Stimulated activated effector memory CD8-positive, alpha-beta T cell treated with anti-CD3 and anti-CD28 coated beads, Interleukin-12 subunit alpha, Interleukin-12 subunit beta, amount 100 ng/mL, for 72 hours (primary cell): ENCODE measurements around the gene LCN10.

Source experiments
- ATAC-seq: fragments of 150-1000 bp; cut with Tn5 transposase; 2 replicates; pipeline ENCODE4 v1.10.0; 2021
- DNase-seq, 2 donors: peaks; one replicate each; pipeline ENCODE4 v3.0.0; 2021 to 2022; ENCODE audit warnings: low spot score in 2 of 2
- H3K27ac Mint-ChIP-seq: one replicate; pipeline ENCODE4 v1.8.0; 2022; ENCODE audit warnings: mild to moderate bottlenecking, mixed read lengths
- H3K36me3 Mint-ChIP-seq: one replicate; pipeline ENCODE4 v1.8.0; 2022; ENCODE audit warnings: mild to moderate bottlenecking, mixed read lengths
- H3K4me1 Mint-ChIP-seq: one replicate; pipeline ENCODE4 v1.8.0; 2022; ENCODE audit warnings: mixed read lengths
- H3K4me3 Mint-ChIP-seq: one replicate; pipeline ENCODE4 v1.8.0; 2022; ENCODE audit warnings: mild to moderate bottlenecking, mixed read lengths
- H3K9me3 Mint-ChIP-seq: one replicate; pipeline ENCODE4 v1.8.0; 2022; ENCODE audit warnings: mixed read lengths

LCN10 gene

GRCh38 chr9:136751244-136751643, 8.5 kb upstream of the LCN10 start:
- Mint-ChIP-seq H3K9me3 (peaks cover 13% of the 10 kb centered on the region), H3K36me3 (no peaks in the 10 kb centered on the region), H3K4me3 (no peak overlapping the region), H3K27ac (no peak overlapping the region), H3K4me1 (no peaks in the 10 kb centered on the region)
- no peak for ATAC-seq
- no peak for DNase-seq

DNA sequence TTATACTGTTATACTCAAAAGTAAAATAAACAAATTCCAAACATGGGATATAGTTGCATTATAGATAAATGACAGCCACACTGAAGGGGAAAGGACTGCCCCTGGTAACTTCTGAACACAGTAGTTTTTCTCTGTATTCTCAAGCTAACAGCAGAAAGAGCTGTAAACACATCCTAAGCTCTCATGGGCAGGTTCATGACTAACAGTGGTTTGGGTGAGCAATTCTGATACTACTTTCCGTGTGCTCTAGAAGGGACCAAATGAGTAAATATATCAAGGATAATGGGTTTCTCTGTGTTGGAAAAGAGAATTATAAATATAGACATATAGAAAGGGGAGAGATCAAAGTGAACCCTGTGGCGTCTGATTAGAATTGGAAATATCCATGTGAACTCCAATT, 7.8 kb upstream of the LCN10 start:
- no peaks in the 10 kb centered on the region for H3K4me1 Mint-ChIP-seq
- no peak overlapping the region for H3K4me3 Mint-ChIP-seq
- H3K27ac Mint-ChIP-seq = no peak overlapping the region
- H3K9me3 Mint-ChIP-seq = peaks cover 13% of the 10 kb centered on the region
- peak; percentile 92 for ATAC-seq
- H3K36me3 Mint-ChIP-seq = no peaks in the 10 kb centered on the region
- DNase-seq = no peak

GRCh38 chr9:136748666-136749611, 6.2 kb upstream of the LCN10 start:
- Mint-ChIP-seq H3K4me1 (no peaks in the 10 kb centered on the region), H3K4me3 (no peak overlapping the region), H3K27ac (no peak overlapping the region), H3K9me3 (peaks cover 13% of the 10 kb centered on the region), H3K36me3 (no peaks in the 10 kb centered on the region)
- no peak for ATAC-seq
- DNase-seq = no peak

- H3K4me1 Mint-ChIP-seq = no peaks in the 10 kb centered on the region
- no peak for DNase-seq
- H3K9me3 Mint-ChIP-seq = peaks cover 13% of the 10 kb centered on the region
- ATAC-seq = no peak
- no peak within 1 kb of the TSS for H3K27ac Mint-ChIP-seq
- H3K4me3 Mint-ChIP-seq = no peak within 1 kb of the TSS
- no peaks in the 10 kb centered on the region for H3K36me3 Mint-ChIP-seq
Observed at GRCh38 chr9:136748201-136748600, 5.5 kb upstream of the LCN10 start, which contains the start of gene LCN6. LCN6 (minus strand) TSS chr9:136748525; CDS start chr9:136748483, 42 bp downstream.

DNA sequence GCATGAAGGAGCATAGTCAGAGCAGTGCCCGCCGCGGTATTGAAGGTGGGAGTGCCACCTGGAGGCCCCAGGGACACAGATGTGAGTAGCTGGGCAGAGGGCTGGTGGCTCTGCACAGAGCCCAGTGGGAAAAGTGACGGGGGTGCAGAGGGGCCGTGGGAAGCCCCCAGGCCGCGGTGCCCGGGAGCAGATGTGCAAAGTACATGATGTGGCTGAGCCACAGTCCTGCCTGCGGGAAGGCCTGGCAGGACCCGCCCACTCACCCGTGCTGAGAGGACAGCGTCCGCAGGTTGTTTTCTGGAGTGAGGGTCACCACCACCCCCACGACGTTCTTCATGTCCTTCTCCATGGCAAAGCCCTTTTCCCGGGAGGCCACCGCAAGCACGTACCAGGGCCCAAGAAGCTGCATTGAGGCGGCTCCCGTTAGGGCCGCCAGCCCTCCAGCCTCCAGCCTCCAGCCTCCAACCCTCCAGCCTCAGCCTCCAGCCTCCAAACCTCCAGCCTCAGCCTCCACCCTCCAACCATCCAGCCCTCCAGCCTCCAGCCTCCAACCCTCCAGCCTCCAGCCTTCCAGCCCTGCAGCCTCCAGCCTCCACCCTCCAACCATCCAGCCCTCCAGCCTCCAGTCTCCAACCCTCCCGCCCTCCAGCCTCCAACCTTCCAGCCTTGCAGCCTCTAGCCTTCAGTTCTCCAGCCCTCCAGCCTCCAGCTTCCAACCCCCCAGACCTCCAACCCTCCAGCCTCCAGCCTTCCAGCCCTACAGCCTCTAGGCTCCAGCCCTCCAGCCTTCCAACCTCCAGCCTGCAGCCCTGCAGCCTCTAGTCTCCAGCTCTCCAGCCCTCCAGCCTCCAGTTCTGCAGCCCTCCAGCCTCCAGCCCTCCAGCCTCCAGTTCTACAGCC, 4.7 kb upstream of the LCN10 start:
- no peaks in the 10 kb centered on the region for H3K4me1 Mint-ChIP-seq
- ATAC-seq = no peak
- DNase-seq = no peak
- peaks cover 9% of the 10 kb centered on the region for H3K9me3 Mint-ChIP-seq
- H3K27ac Mint-ChIP-seq = no peak overlapping the region
- H3K36me3 Mint-ChIP-seq = no peaks in the 10 kb centered on the region
- no peak overlapping the region for H3K4me3 Mint-ChIP-seq

GRCh38 chr9:136746621-136747020, 3.9 kb upstream of the LCN10 start:
- H3K4me3 Mint-ChIP-seq = no peak overlapping the region
- H3K9me3 Mint-ChIP-seq = peaks cover 4% of the 10 kb centered on the region
- no peak for DNase-seq
- ATAC-seq = no peak
- no peak overlapping the region for H3K27ac Mint-ChIP-seq
- no peaks in the 10 kb centered on the region for H3K36me3 Mint-ChIP-seq
- peaks cover 5% of the 10 kb centered on the region for H3K4me1 Mint-ChIP-seq

GRCh38 chr9:136746155-136746490, 3.4 kb upstream of the LCN10 start:
- no peak overlapping the region for H3K4me3 Mint-ChIP-seq
- H3K9me3 Mint-ChIP-seq = peaks cover 3% of the 10 kb centered on the region
- no peaks in the 10 kb centered on the region for H3K36me3 Mint-ChIP-seq
- no peak overlapping the region for H3K27ac Mint-ChIP-seq
- no peak for DNase-seq
- H3K4me1 Mint-ChIP-seq = peaks cover 8% of the 10 kb centered on the region
- no peak for ATAC-seq

DNA sequence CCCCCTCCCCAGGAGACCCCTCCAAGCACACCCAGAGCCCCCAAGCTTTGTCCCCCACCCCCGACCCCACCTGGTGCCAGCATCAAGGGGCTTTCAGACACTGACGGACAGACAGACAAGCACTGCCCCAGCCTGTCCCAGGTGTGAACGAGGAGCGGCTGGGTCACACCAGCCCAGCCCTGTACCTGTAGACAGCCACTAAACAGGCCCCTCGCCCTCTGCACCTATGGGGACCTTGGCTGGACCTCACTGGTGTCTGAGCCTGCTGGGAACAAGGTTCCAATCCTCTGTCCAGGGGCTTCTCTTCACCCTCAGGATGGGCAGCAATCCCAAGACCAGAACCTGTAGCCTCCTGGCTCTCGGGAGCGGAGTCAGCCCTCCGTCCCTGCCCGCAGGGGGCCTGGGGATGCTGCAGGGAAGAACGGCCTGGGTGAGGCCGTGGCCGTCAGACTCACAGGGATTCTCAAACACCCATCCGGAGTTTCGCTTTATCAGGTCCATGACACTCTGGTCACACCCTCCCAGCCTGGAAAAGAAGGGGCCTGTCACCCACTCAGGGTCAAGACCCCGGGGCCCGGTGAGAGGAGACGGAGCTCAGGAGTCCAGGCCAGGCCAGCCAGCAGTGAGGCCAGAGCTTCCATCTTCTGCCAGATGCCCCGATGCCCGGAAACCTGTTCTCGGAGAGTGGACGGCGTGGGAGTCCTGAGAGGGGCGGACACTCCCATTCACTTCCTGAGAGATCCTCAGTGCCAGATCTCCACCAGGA, 2.8 kb upstream of the LCN10 start:
- Mint-ChIP-seq H3K27ac (no peak overlapping the region), H3K9me3 (peaks cover under 1% of the 10 kb centered on the region), H3K4me3 (no peak overlapping the region), H3K4me1 (peaks cover 8% of the 10 kb centered on the region), H3K36me3 (no peaks in the 10 kb centered on the region)
- DNase-seq (no peak), ATAC-seq (no peak)

DNA sequence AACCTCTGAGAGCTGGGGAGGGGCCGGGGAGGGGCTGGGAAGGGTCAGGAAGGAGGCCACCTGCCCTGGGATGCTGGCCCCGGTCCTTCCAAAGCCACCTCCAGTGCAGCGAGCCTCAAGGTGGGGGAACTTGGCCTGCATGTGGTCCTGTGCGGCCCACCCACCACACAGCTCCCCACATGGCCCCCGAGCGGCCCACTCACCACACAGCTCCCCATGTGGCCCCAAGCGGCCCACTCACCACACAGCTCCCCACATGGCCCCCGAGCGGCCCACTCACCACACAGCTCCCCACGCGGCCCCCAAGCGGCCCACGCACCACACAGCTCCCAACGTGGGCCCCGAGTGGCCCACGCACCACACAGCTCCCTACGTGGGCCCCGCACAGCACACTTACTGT, 2.0 kb upstream of the LCN10 start:
- DNase-seq = no peak
- Mint-ChIP-seq H3K36me3 (no peaks in the 10 kb centered on the region), H3K4me3 (no peak overlapping the region), H3K4me1 (peaks cover 8% of the 10 kb centered on the region), H3K9me3 (no peaks in the 10 kb centered on the region), H3K27ac (no peak overlapping the region)
- no peak for ATAC-seq

DNA sequence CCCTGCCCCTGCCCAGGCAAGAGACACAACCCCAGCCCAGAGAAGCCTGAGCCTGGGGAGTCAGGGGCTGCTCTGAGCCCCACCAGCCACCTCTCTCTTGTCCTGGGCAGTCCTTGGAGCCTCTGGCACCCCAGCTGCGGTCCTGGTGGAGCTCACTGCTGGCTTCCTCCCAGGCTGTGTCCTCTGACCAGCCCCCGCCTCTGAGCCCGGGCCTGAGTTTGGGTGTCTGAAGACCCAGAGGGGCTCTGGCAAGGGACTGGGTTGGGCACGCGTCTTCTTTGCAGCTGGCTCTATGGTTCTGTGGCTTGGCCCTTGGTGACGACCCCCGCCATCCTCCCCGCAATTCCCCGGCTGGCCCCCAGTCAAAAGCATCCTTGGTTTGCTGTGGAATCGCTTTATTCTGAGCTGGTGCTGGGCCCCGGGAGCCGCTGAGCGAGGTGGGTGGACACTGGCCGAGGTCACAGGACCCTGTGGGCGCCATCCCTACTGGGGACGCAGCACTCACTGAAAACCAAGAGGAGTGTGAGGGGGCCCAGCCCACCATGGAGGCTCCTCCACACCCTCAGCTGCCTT, 985 bp upstream of the LCN10 start:
- no peaks in the 10 kb centered on the region for H3K36me3 Mint-ChIP-seq
- no peak overlapping the region for H3K4me3 Mint-ChIP-seq
- no peak for ATAC-seq
- H3K4me1 Mint-ChIP-seq = peaks cover 8% of the 10 kb centered on the region
- no peaks in the 10 kb centered on the region for H3K9me3 Mint-ChIP-seq
- DNase-seq = no peak
- no peak overlapping the region for H3K27ac Mint-ChIP-seq

GRCh38 chr9:136741883-136742571, 713 bp downstream of the LCN10 start:
- DNase-seq (no peak), ATAC-seq (peak; percentile 50)
- peak overlapping the region; percentile 34 for H3K4me3 Mint-ChIP-seq
- no peaks in the 10 kb centered on the region for H3K36me3 Mint-ChIP-seq
- H3K27ac Mint-ChIP-seq = no peak overlapping the region
- no peaks in the 10 kb centered on the region for H3K9me3 Mint-ChIP-seq
- H3K4me1 Mint-ChIP-seq = peaks cover 8% of the 10 kb centered on the region

- peaks cover 8% of the 10 kb centered on the region for H3K4me1 Mint-ChIP-seq
- no peaks in the 10 kb centered on the region for H3K9me3 Mint-ChIP-seq
- H3K27ac Mint-ChIP-seq = no peak overlapping the region
- ATAC-seq = no peak
- DNase-seq = no peak
- peak overlapping the region; percentile 34 for H3K4me3 Mint-ChIP-seq
- no peaks in the 10 kb centered on the region for H3K36me3 Mint-ChIP-seq
Observed at GRCh38 chr9:136740971-136741882, 1.5 kb downstream of the LCN10 start.

DNA sequence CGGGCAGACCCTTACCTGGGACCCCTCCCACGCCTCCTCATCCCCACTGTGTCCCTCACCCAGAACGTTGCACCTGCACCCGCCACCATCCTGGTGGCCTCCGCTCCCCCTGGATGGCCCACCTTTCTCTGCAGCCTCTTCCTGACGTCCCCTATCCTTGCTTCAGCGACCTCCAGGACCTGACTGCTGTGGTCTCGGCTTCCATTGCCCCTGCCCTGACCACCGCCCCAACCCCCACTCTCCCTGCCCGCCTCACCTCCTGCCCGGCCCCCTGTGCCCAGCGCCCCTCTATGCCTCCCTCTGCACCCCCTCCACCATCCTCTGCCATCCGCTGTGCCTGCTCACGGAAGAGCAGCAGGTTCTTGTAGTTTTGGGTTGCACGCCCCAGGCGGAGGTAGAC, 2.2 kb downstream of the LCN10 start:
- H3K27ac Mint-ChIP-seq = no peak overlapping the region
- H3K4me1 Mint-ChIP-seq = peaks cover 8% of the 10 kb centered on the region
- ATAC-seq (no peak), DNase-seq (no peak)
- no peak overlapping the region for H3K4me3 Mint-ChIP-seq
- no peaks in the 10 kb centered on the region for H3K36me3 Mint-ChIP-seq
- no peaks in the 10 kb centered on the region for H3K9me3 Mint-ChIP-seq
